DMS 273 treated with DMSO at 0.1 percent for 48 hours (cell line): ENCODE data around the gene TTLL7.

Source experiments
- DNase-seq: peaks from one replicate; lab custom pipeline; 2025; lab: John Stamatoyannopoulos, UW

TTLL7 gene

GRCh38 chr1:83819436-83819835 lies 179.5 kb downstream of the TTLL7 start:
- DNase-seq: no peak

DNA sequence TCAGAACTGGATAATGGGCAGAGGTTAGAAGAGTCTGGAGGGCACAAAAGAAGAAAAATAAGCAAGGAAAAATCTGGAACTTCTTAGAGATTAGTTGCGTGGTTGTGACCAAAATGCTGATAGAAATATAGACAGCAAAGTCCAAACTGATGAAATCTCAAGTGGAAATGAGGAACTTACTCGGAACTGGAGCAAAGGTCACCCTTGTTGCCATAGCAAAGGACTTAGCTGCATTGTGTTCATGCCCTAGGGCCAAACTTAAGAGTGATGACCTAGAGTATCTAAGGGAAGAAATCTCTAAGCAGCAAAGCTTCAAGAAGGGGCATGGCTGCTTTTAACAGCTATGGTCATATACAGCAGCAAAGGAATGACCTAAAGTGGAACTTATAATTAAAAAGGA lies 180.0 kb downstream of the TTLL7 start:
- no peak for DNase-seq

- no peak for DNase-seq
Measured at GRCh38 chr1:83816836-83817235, 182.1 kb downstream of the TTLL7 start.

DNA sequence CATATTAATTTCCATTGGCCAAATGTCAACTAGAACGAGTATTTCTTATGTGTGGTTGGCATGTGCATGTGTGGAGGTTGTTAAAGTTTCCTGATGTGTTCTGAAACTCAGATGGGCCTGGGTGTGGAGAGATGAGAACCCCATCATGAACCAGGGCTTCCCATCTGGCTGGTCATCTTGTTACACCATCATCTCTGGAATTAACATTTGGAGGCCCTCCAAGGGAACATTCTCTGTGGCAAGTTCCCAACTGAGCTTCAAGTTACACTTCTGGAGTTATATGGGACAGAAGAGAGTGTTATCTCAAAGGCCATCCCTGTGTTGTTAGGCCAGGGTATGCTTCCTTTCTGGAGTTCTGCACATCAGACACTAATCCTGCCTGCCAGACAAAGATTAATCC lies 183.6 kb downstream of the TTLL7 start:
- DNase-seq: peak; percentile 86
